DND-41 (cell line): ENCODE data around the gene GAL.

Experiments
- EZH2 ChIP-seq: IDR thresholded peaks from 3 replicates; pipeline ENCODE4 v1.6.1; 2012; ENCODE audit warnings: borderline replicate concordance, low read depth, mild to moderate bottlenecking, moderate library complexity, low read length, inconsistent platforms; ENCODE audit not compliant: severe bottlenecking
- TF ChIP-seq, protein P1 (sequence below): IDR thresholded peaks from 2 replicates; pipeline ENCODE4 v1.5.1; 2012; ENCODE audit warnings: borderline replicate concordance, low read length, moderate library complexity, mild to moderate bottlenecking; ENCODE audit not compliant: poor library complexity, severe bottlenecking; ENCODE audit errors: extremely low read depth

DNA sequence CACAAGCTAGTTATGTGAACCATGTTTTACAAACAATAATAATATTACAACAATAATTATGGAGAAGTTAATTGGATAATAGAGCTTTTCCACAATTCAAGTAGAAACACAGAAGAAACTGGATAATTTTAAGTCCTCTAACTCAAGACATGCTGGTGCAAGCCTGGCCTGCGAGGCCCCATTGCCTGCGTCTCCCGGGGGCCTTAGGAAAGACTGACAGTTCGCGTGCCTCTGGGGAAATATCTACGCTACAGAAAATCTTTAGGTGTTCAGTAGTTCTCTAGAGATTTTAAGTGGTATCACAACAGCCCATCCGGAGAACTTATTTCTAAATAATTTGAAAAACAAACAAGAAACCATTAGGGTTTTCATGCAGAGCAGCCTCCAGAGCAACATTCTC is 23.2 kb downstream of the GAL start:
- TF ChIP-seq, protein P1, sequence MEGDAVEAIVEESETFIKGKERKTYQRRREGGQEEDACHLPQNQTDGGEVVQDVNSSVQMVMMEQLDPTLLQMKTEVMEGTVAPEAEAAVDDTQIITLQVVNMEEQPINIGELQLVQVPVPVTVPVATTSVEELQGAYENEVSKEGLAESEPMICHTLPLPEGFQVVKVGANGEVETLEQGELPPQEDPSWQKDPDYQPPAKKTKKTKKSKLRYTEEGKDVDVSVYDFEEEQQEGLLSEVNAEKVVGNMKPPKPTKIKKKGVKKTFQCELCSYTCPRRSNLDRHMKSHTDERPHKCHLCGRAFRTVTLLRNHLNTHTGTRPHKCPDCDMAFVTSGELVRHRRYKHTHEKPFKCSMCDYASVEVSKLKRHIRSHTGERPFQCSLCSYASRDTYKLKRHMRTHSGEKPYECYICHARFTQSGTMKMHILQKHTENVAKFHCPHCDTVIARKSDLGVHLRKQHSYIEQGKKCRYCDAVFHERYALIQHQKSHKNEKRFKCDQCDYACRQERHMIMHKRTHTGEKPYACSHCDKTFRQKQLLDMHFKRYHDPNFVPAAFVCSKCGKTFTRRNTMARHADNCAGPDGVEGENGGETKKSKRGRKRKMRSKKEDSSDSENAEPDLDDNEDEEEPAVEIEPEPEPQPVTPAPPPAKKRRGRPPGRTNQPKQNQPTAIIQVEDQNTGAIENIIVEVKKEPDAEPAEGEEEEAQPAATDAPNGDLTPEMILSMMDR: no peak
- TF ChIP-seq EZH2: no peak
